Stimulated activated CD4-positive, alpha-beta T cell treated with anti-CD3 and anti-CD28 coated beads, Interleukin-2, amount 100 ng/mL, for 24 hours (primary cell): ENCODE measurements around the gene XPO6.

Experiments
- DNase-seq, 2 donors: peaks; one replicate each; pipeline ENCODE4 v3.0.0-alpha.2; 2020

XPO6 gene

DNA sequence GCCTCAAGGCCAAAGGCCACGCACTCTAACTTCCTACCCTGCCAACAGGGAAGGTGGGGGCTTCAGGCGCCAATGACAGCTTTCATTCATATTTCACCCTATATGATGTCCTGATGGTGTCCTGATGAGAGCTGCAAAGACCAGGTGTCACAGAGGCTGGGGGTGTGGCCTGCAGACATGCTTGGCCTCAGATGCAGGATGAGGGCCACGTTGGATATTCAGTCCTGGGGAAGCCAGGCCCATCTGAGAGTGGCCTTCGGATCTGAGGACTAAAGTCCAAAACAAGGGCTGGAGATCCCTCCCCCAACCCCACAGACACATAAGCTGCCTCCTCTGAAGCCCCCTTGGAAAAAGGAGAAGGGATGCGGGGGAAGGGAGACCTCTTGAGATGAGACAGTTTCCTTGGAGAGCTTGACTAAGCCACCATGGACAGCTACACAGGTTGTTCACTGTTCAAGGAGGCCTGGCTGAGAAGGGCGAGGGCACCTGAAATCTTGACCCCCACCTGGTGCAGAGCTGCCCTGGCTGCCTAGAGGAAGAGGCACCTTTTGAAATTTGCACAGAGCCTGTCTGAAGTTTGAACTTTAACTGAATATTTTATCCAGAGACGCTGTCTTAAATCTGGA, 124.0 kb downstream of the XPO6 start:
- DNase-seq: no peak

GRCh38 chr16:28087140-28087660, 124.6 kb downstream of the XPO6 start:
- no peak for DNase-seq

DNA sequence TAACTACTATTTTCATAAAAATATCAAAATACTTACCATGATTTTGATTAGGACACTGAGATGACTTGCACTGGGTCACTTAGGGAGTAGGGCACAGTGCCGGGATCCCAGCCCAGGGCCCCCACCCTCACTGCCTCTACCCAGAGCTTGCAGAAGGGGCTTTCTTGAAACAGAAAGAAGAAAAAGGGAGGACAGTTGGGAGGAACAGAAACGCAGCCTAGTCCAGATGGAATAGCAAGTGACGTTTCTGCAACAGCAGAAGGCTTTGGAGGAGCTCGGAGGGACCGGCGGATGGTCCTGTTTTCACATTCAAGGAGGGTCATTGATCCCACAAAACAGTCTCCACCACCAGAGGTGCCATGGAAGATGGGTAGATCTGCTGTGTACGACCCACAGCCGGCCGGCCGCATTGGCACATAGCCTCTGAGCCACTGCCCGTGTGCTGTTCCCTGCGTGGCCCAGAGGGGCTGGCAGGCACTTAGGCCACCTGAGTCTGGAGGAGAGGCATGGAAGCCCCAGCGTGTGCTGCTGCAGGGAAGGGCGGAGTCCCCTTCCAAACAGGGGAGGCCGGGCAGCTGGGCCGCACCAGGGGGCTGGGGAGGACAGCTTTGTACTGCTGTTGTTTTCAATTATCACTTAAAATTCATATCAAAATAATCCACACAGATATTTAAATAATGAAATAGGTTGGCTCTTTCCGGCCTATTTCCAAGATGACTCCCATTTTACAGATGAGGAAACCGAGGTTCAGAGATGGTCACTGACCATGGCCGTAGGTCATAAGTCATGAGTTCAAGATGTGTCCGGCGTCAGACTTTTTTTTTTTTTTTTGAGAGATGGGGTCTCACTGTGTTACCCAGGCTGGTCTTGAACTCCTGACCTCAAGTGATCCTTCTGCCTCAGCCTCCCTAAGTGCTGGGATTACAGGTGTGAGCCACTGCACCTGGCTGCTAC, 125.3 kb downstream of the XPO6 start:
- DNase-seq: no peak

- DNase-seq: no peak
These were observed 126.2 kb downstream of the XPO6 start for GRCh38 chr16:28085389-28086171.

GRCh38 chr16:28084209-28084608, 127.6 kb downstream of the XPO6 start:
- no peak for DNase-seq

GRCh38 chr16:28082624-28083023, 129.1 kb downstream of the XPO6 start:
- DNase-seq: no peak

GRCh38 chr16:28081391-28081968, 130.3 kb downstream of the XPO6 start:
- no peak for DNase-seq

DNA sequence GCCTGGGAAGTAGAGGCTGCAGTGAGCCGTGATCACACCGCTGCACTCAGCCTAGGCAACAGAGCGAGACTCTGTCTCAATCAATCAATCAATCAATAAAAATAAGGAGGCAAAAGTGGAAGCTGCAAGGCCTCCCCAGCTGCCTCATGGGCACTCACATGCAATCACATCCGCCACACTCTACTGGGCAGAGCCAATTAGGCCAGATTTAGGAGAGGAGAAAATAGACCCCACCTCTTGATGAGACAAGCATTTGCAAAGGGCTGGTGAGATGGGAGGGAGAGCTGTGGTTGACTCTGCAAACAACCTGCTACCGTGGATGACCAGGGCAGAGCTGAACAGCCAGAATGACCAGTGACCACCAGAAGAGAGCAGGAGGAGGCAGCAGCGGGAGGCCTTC, 133.5 kb downstream of the XPO6 start:
- DNase-seq: no peak

DNA sequence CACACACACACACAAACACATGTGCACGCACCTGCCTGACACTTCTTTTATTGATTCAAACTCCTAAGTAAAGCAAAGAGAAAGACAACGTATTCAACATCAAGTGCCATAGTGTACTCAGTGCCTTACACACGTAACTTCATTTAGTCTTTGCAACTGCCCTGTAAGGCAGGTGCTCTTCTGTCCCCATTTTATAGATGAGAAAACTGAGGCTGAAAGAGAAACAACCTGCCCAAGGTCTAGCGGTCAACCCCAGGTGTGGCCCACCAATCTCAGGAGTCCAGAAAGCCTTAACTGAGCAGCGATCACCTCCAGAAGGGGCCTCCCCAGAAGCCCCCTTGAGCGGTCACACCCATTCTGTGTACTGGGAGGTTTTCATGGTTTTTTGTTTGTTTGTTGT, 137.9 kb downstream of the XPO6 start:
- DNase-seq: no peak

- no peak for DNase-seq
These were observed 139.7 kb downstream of the XPO6 start for GRCh38 chr16:28072087-28072486.

GRCh38 chr16:28069971-28070794, 141.6 kb downstream of the XPO6 start:
- DNase-seq: no peak

GRCh38 chr16:28068976-28069375, 142.8 kb downstream of the XPO6 start:
- DNase-seq: no peak

DNA sequence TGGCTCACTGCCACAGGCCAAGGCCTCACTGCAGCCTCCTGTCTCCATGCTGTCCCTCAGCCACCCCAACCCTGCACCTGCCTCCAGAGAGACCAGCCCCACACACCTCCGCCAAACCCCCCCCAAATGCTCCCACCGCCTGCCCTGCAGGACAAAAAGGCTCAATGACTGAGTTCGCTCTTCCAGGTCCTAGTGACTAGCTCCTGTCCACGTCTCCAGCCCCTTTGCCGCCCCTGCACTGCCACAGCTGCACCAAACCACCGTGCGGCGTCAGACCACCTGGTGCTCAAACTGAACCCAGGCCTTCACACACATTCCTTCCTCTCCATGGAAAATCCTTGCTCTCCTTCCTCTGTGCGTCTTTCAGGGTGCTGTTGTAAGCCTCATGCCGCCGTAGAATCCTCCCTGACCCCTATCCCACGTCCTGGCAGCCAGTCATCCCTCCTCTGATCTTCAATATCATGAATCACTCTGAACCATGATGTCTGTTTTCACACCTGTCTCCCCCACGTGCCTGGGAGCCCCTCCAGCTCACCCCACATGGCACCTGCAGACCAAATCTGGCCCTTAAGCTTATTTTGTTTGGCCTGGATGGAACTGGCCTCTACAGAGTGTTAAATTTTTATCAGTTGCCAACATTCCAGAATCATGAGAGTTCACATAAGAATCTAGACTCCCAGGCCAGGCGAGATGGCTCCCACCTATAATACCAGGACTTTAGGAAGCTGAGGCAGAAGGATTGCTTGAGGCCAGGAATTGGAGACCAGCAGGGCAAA, 144.0 kb downstream of the XPO6 start:
- no peak for DNase-seq

DNA sequence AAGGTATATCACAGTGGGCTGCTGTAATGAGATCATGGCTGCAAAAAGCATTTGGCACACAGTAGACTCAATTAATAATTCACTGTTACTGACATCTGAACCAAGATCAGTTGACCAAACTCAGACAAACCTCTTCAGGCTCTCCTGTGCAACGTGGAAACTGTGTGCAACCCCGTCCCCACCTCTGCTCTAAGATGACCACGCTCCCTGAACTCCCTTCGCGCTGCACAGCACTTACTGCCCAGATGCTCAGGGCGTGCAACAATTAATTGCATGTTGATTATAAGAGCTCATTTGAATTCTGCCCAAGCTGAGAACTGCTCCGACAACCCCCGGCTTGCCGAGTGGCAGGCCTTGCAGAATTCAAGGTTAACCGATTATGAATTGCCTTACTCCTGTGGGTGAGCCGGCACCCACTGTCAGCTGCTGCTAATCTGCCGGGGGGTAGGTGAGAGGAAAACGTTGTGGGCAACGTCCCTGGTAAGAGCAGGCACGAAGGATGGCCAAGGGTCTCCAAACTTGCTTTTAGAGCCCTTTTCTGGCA, 147.0 kb downstream of the XPO6 start:
- no peak for DNase-seq

DNA sequence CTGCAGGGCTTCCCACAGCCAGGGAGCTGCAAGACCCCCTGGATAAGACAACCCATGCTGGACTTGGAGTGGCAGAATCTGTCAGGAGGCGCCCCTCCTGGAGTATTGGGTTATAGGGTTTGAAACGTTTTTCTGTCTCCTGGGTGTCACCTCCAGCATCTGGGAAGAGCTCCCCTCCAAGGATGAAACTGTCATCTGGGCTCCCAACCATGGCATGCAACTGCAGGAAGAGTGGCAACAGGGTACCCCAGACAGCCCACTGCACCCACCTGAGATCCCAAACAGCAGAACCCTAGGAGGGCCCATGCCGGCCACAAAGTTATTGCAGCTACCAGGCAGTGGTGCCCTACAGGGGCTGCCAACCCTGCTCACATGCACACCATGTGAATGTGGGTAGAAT, 147.6 kb downstream of the XPO6 start:
- DNase-seq: no peak

DNA sequence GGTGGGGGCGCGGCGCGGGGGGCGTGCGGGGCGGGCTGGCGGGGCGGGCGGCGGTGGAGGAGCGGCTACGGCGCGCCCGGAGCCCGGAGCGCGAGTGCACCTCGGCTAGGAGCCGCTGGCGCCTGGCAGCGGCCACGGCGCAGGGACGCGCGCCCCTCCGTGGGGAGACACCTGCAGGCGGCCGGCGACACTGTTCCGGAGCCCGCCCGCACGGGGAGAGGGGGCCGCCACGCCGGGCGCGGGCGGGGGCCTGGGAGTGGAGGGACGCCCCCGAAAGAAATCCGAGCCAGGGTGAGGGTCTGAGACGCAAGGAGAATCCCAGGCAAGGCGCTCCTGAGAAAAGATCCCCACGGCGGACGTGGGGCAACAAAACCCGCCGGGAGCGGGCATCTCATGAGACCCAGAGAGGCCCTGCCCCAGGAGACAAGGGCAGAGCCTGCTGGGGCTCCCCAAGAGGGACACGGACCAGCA, 148.1 kb downstream of the XPO6 start, which contains the start of gene GSG1L:
GSG1L (minus strand) TSS at position 124 of the 471 bp plus-strand sequence. CDS start 290 bp downstream, outside the sequence.
- DNase-seq: peak in 1 of 2 donors; percentile 33

GRCh38 chr16:28062847-28063521, 148.8 kb downstream of the XPO6 start:
- DNase-seq: peak in 1 of 2 donors; percentile 26

DNA sequence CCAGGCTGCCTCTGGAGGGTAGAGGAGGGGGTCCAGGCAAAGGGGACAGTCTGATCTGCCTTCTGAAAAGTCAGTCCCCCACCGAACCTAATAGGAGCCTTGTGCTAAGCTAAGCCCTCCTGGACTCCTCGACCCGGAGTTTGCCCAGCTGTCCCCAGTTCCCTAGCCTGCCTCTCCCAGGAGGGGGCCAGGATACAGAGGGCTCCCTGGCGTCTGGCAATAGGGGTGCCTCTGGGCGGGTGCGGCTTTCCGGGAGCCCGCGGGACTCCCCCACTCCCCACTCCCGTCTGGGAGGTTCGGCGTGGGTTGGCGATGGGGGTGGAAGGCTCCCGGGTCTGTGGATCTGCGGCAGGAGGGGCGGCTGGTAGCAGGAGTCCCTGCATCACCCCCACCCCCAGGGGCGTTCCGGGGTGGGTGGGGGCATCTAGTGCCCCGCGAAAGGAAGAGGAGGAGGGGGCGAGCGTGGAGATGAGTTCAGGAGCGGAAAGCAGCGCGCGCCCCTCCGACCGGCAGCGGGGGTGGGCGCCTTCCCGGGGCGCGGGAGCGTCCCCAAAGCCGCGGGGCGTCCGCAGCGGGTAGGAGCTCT, 149.4 kb downstream of the XPO6 start:
- DNase-seq: no peak

DNA sequence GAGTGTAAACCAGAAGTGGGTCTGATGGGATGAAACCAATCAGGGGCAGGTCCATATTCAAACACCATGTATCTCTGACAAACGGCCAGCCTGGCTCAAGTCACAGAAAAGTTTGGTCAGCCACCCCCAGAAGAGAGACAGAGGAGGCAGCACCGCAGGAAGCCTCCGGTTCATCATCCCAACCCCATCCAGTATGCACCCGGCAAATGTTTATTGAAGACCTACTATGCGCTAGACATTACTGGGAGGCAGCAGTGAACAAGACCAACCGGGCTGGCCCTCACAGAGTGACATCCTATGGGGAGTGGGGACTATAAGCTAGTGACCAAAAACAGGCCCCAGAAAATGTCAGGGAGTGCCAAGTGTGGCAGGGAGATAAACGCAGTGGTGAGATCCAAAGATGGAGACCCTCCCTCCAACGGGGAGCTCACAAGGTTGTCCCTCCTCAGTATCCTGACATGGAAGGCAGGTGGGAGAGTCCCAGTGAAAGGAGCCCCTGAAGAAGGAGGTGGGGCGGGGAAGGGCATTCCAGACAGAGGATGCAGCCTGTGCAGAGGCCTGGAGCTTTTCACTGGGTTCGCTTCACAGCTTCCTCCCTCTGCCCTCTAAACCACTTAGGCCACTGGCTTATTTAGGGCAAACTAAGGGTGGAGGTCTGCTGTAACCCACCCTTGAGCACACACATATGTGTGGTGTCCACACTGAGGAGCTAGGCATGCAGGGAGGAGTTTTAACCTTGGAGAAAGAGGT, 150.2 kb downstream of the XPO6 start:
- no peak for DNase-seq
